Stomach (tissue), 9 donors: ENCODE data around the gene ADARB2. TPM values are rescaled to one million over a fixed set of nuclear protein-coding genes. Genes with fewer than 3 reads are reported as not detected.

ENCODE experiments used
- DNase-seq, 2 donors: peaks; one replicate each; pipeline versions ENCODE4 v3.0.0 to v3.0.0-alpha.2; 2013 to 2019
- H3K27ac ChIP-seq, 5 donors: fragments of 200-600 bp in 4 of 5; sonication (generic) in 4 of 5; one replicate each; pipeline ENCODE4 v1.5.1; 2013 to 2019; ENCODE audit warnings: mild to moderate bottlenecking in 1 of 5, moderate library complexity in 1 of 5
- H3K27me3 ChIP-seq, 3 donors: fragments of 200-600 bp; sonication (generic); one replicate each; pipeline ENCODE4 v1.5.1; 2017 to 2019; ENCODE audit warnings: mixed run types in 1 of 3
- H3K36me3 ChIP-seq, 4 donors: fragments of 200-600 bp; sonication (generic); 1 replicate in 3 of 4; 2 replicates in 1 of 4; pipeline ENCODE4 v1.5.1; 2016 to 2019
- H3K4me1 ChIP-seq, 4 donors: fragments of 200-600 bp; sonication (generic); one replicate each; pipeline ENCODE4 v1.5.1; 2016 to 2019
- H3K4me3 ChIP-seq, 4 donors: fragments of 200-600 bp; sonication (generic) in 3 of 4; one replicate each; pipeline ENCODE4 v1.5.1; 2016 to 2019; ENCODE audit warnings: mild to moderate bottlenecking in 1 of 4
- H3K9me3 ChIP-seq, 4 donors: fragments of 200-600 bp; sonication (generic); one replicate each; pipeline ENCODE4 v1.5.1; 2016 to 2019
- CTCF ChIP-seq, 7 experiments: fragments of 450-650 bp in 4 of 7; fragments of 200-600 bp in 3 of 7; sonication (generic) in 3 of 7; IDR thresholded peaks; one replicate each; pipeline ENCODE4 v1.5.1; 2016 to 2019; ENCODE audit warnings: antibody characterized with exemption in 7 of 7, control low read depth in 2 of 7, mild to moderate bottlenecking in 1 of 7
- EP300 ChIP-seq: sonication (generic); formaldehyde crosslinking; IDR thresholded peaks from one replicate; pipeline ENCODE4 v1.6.1; 2017; ENCODE audit warnings: antibody characterized with exemption
- POLR2A ChIP-seq, 4 donors: fragments of 450-650 bp; IDR thresholded peaks; one replicate each; pipeline ENCODE4 v1.6.1; 2016; ENCODE audit warnings: antibody characterized with exemption in 4 of 4, control low read depth in 2 of 4, mild to moderate bottlenecking in 1 of 4, moderate library complexity in 1 of 4
- POLR2AphosphoS5 ChIP-seq, 3 donors: sonication (generic); formaldehyde crosslinking; IDR thresholded peaks; one replicate each; pipeline ENCODE4 v1.6.1; 2016; ENCODE audit warnings: antibody characterized with exemption in 3 of 3
- WGBS, 5 donors: extraction: QIAGEN DNeasy Blood & Tissue Kit in 3 of 5; methylation state at CpG; one replicate each; pipeline versions ENCODE4 v1.1.5 to v1.1.7; 2013 to 2018; 5-methylcytosine and 5-hydroxymethylcytosine counted together
- intact Hi-C: fragments of 100-400 bp; cut with DNase I; formaldehyde crosslinking; loops from one replicate; pipeline ENCODE4 v1.15.1; 2023; ENCODE audit warnings: low total_unique reads
- polyA plus RNA-seq, 3 donors: library from polyadenylated mRNA; stranded (reverse); fragments of 200-250 nt; gene quantifications; one replicate each; pipeline ENCODE4 v1.2.3, GENCODE V29; 2013
- total RNA-seq, 5 donors: library from RNA; depleted of rRNA; stranded (reverse); fragments of >200 nt; gene quantifications; one replicate each; pipeline versions ENCODE4 v1.1.0 to v1.2.3, GENCODE V29; 2014 to 2016
- donor health status: healthy with polysubstance abuse.
- donor health status: Bipolar disorder and iron deficiency.
- donor health status: healthy.

The ADARB2 gene
- total and polyA plus RNA-seq, 8 donors = 0.55 to 4.1 (median 1.4) TPM; not detected in 1

- Histone ChIP-seq H3K27me3 (peaks cover 0 to 32% (median 0%) of the 10 kb centered on the region in 3 donors), H3K27ac (no peak overlapping the region), H3K9me3 (no peaks in the 10 kb centered on the region), H3K36me3 (no peaks in the 10 kb centered on the region), H3K4me1 (no peaks in the 10 kb centered on the region), H3K4me3 (no peak overlapping the region)
- WGBS, 5 donors = 83 to 92% (median 86%) methylated on average over 19 of the region's 19 CpGs
- TF ChIP-seq CTCF (IDR thresholded peaks at IDR 0.05) (no peak), POLR2A (IDR thresholded peaks at IDR 0.05) (no peak), POLR2AphosphoS5 (IDR thresholded peaks at IDR 0.05) (no peak), EP300 (no peak)
- peak in 1 of 2 donors; percentile 14 for DNase-seq
- intact Hi-C loops = no loop called here
Measured at GRCh38 chr10:1412531-1413189, 324.7 kb downstream of the ADARB2 start.

GRCh38 chr10:1411956-1412355, 325.4 kb downstream of the ADARB2 start:
- WGBS, 5 donors = 47 to 70% (median 61%) methylated on average over 16 to 17 of the region's 17 CpGs
- H3K36me3 ChIP-seq = no peaks in the 10 kb centered on the region
- intact Hi-C loops = no loop called here
- peak in 1 of 2 donors; percentile 10 for DNase-seq
- no peaks in the 10 kb centered on the region for H3K9me3 ChIP-seq
- H3K27ac ChIP-seq = no peak overlapping the region
- H3K4me1 ChIP-seq = no peaks in the 10 kb centered on the region
- H3K27me3 ChIP-seq = peaks cover 0 to 29% (median 0%) of the 10 kb centered on the region in 3 donors
- H3K4me3 ChIP-seq = no peak overlapping the region
- no peak for TF ChIP-seq POLR2AphosphoS5 (IDR thresholded peaks at IDR 0.05)

GRCh38 chr10:1411451-1411850, 325.9 kb downstream of the ADARB2 start:
- H3K4me1 ChIP-seq = no peaks in the 10 kb centered on the region
- 87 to 93% (median 90%) methylated on average over 17 of the region's 17 CpGs for WGBS, 5 donors

GRCh38 chr10:1410469-1411395, 326.6 kb downstream of the ADARB2 start:
- TF ChIP-seq POLR2AphosphoS5 (IDR thresholded peaks at IDR 0.05) (no peak), EP300 (no peak), CTCF (IDR thresholded peaks at IDR 0.05) (no peak), POLR2A (IDR thresholded peaks at IDR 0.05) (no peak)
- Histone ChIP-seq H3K4me3 (no peak overlapping the region), H3K4me1 (no peaks in the 10 kb centered on the region), H3K27me3 (peaks cover 0 to 20% (median 0%) of the 10 kb centered on the region in 3 donors), H3K27ac (no peak overlapping the region), H3K36me3 (no peaks in the 10 kb centered on the region), H3K9me3 (no peaks in the 10 kb centered on the region)
- DNase-seq = peak in 1 of 2 donors; percentile 21
- intact Hi-C loops = no loop called here
- 85 to 95% (median 91%) methylated on average over 30 to 33 of the region's 33 CpGs for WGBS, 5 donors

More at GRCh38 chr10:1411451-1411850, 325.9 kb downstream of the ADARB2 start:
- no peaks in the 10 kb centered on the region for H3K36me3 ChIP-seq
- TF ChIP-seq CTCF (IDR thresholded peaks at IDR 0.05) (no peak), EP300 (no peak)
- H3K9me3 ChIP-seq = no peaks in the 10 kb centered on the region
- intact Hi-C loops = no loop called here
- H3K4me3 ChIP-seq = no peak overlapping the region
- H3K27me3 ChIP-seq = peaks cover 0 to 24% (median 0%) of the 10 kb centered on the region in 3 donors
- peak in 1 of 2 donors; percentile 11 for DNase-seq
- no peak overlapping the region for H3K27ac ChIP-seq
